Testis (tissue), 2 donors: ENCODE measurements around the gene IFI44L.

Experiments
- CTCF ChIP-seq, 3 experiments: fragments of 450-650 bp in 2 of 3; fragments of 200-600 bp in 1 of 3; sonication (generic) in 1 of 3; IDR thresholded peaks; one replicate each; pipeline ENCODE4 v1.5.1; 2016 to 2019; ENCODE audit warnings: antibody characterized with exemption in 3 of 3, mild to moderate bottlenecking in 2 of 3, moderate library complexity in 1 of 3
- POLR2A ChIP-seq: fragments of 450-650 bp; IDR thresholded peaks from one replicate; pipeline ENCODE4 v1.6.1; 2017; ENCODE audit warnings: antibody characterized with exemption, mild to moderate bottlenecking, moderate library complexity

- TF ChIP-seq CTCF (IDR thresholded peaks at IDR 0.05) (no peak), POLR2A (no peak)
Measured at GRCh38 chr1:78665809-78666208, 45.6 kb downstream of the IFI44L start.
